ENCODE results near the gene ETDA. TPM values are rescaled to one million over a fixed set of nuclear protein-coding genes. Genes with fewer than 3 reads are reported as not detected.

The ETDA gene
- total and polyA plus RNA-seq, 2 of the 8 experiments (the other 6 are each of a cell fraction or from before 2014, with no cell fraction given): not detected

Other genes starting within 250 kb of the ETDA start
- 6.2 and 6.4 TPM in 2 replicates for gene RTL8B, start 229.5 kb upstream of the ETDA start, total RNA-seq (2021; fragmentation: NEBNext Ultra II Directional; extraction: Animal tissue kit (Norgen Biotek cat#: 25700))
- gene RTL8B, start 229.5 kb upstream of the ETDA start, polyA plus RNA-seq (2011; rRNA removed): 5.0 and 7.1 TPM in 2 replicates
- 59.0 and 68.0 TPM in 2 replicates for gene RTL8C, start 219.7 kb upstream of the ETDA start, total RNA-seq (2021; fragmentation: NEBNext Ultra II Directional; extraction: Animal tissue kit (Norgen Biotek cat#: 25700))
- gene RTL8C, start 219.7 kb upstream of the ETDA start, polyA plus RNA-seq (2011; rRNA removed): 92.1 and 128 TPM in 2 replicates
- gene RTL8A, start 199.9 kb upstream of the ETDA start, total RNA-seq (2021; fragmentation: NEBNext Ultra II Directional; extraction: Animal tissue kit (Norgen Biotek cat#: 25700)): 32.2 and 34.3 TPM in 2 replicates
- 139 and 142 TPM in 2 replicates for gene RTL8A, start 199.9 kb upstream of the ETDA start, polyA plus RNA-seq (2011; rRNA removed)
- gene SMIM10L2B, start 153.3 kb upstream of the ETDA start, total RNA-seq (2021; fragmentation: NEBNext Ultra II Directional; extraction: Animal tissue kit (Norgen Biotek cat#: 25700)): 4.2 TPM in 2 replicates
- 4.6 and 7.7 TPM in 2 replicates for gene SMIM10L2B, start 153.3 kb upstream of the ETDA start, polyA plus RNA-seq (2011; rRNA removed)
- not detected in 2 replicates for gene ETDB, start 131.5 kb upstream of the ETDA start, total RNA-seq (2021; fragmentation: NEBNext Ultra II Directional; extraction: Animal tissue kit (Norgen Biotek cat#: 25700))
- not detected in 2 replicates for gene ETDB, start 131.5 kb upstream of the ETDA start, polyA plus RNA-seq (2011; rRNA removed)
- gene CT55, start 80.7 kb upstream of the ETDA start, total RNA-seq (2021; fragmentation: NEBNext Ultra II Directional; extraction: Animal tissue kit (Norgen Biotek cat#: 25700)): not detected in 2 replicates
- 0.09 and 0.15 TPM in 2 replicates for gene CT55, start 80.7 kb upstream of the ETDA start, polyA plus RNA-seq (2011; rRNA removed)
- not detected in 2 replicates for gene ETDC, start 57.4 kb downstream of the ETDA start, total RNA-seq (2021; fragmentation: NEBNext Ultra II Directional; extraction: Animal tissue kit (Norgen Biotek cat#: 25700))
- not detected in 2 replicates for gene ETDC, start 57.4 kb downstream of the ETDA start, polyA plus RNA-seq (2011; rRNA removed)
- 6.0 and 6.6 TPM in 2 replicates for gene ZNF75D, start 92.0 kb downstream of the ETDA start, total RNA-seq (2021; fragmentation: NEBNext Ultra II Directional; extraction: Animal tissue kit (Norgen Biotek cat#: 25700))
- gene ZNF75D, start 92.0 kb downstream of the ETDA start, polyA plus RNA-seq (2011; rRNA removed): 4.6 and 7.4 TPM in 2 replicates
- gene ZNF449, start 92.7 kb downstream of the ETDA start, total RNA-seq (2021; fragmentation: NEBNext Ultra II Directional; extraction: Animal tissue kit (Norgen Biotek cat#: 25700)): 5.8 and 6.7 TPM in 2 replicates
- 1.4 and 2.9 TPM in 2 replicates for gene ZNF449, start 92.7 kb downstream of the ETDA start, polyA plus RNA-seq (2011; rRNA removed)
- gene SMIM10L2A, start 169.9 kb downstream of the ETDA start, total RNA-seq (2021; fragmentation: NEBNext Ultra II Directional; extraction: Animal tissue kit (Norgen Biotek cat#: 25700)): 5.0 TPM in 2 replicates
- 7.5 and 10.7 TPM in 2 replicates for gene SMIM10L2A, start 169.9 kb downstream of the ETDA start, polyA plus RNA-seq (2011; rRNA removed)

All from H1 (cell line).